Liver (tissue), 9 donors: ENCODE data around the gene ULBP1. TPM values are rescaled to one million over a fixed set of nuclear protein-coding genes. Genes with fewer than 3 reads are reported as not detected.
"Not testable (repeated sequence)": the region's sequence is repeated elsewhere in the genome, so short reads cannot be mapped to it uniquely, and the experiment has no call there.

Experiments
- DNase-seq: peaks from one replicate; pipeline ENCODE4 v3.0.0-alpha.2; 2017; ENCODE audit warnings: low spot score
- H3K27ac ChIP-seq, 2 donors: one replicate each; pipeline ENCODE4 v1.7.0; 2013; ENCODE audit warnings: inconsistent platforms in 2 of 2, low read length in 2 of 2, control low read depth in 1 of 2, low read depth in 1 of 2, mild to moderate bottlenecking in 1 of 2
- H3K27me3 ChIP-seq, 4 donors: one replicate each; pipeline versions ENCODE4 v1.6.1 to v1.7.0; 2013; ENCODE audit warnings: low read length in 3 of 4, inconsistent platforms in 1 of 4, mild to moderate bottlenecking in 1 of 4, moderate library complexity in 1 of 4; ENCODE audit not compliant: control insufficient read depth in 4 of 4, insufficient read depth in 4 of 4
- H3K36me3 ChIP-seq, 4 donors: one replicate each; pipeline versions ENCODE4 v1.6.1 to v1.7.0; 2013; ENCODE audit warnings: low read length in 3 of 4, mild to moderate bottlenecking in 3 of 4, low read depth in 1 of 4, moderate library complexity in 1 of 4; ENCODE audit not compliant: control insufficient read depth in 4 of 4, insufficient read depth in 3 of 4
- H3K4me1 ChIP-seq, 4 donors: one replicate each; pipeline versions ENCODE4 v1.6.1 to v1.7.0; 2013; ENCODE audit warnings: low read length in 3 of 4, mild to moderate bottlenecking in 3 of 4, moderate library complexity in 1 of 4; ENCODE audit not compliant: control insufficient read depth in 4 of 4, insufficient read depth in 4 of 4
- H3K4me3 ChIP-seq, 3 donors: one replicate each; pipeline versions ENCODE4 v1.6.1 to v1.7.0; 2013; ENCODE audit warnings: low read length in 3 of 3, control low read depth in 1 of 3, low read depth in 1 of 3, mild to moderate bottlenecking in 1 of 3
- H3K9ac ChIP-seq, 2 donors: one replicate each; pipeline ENCODE4 v1.7.0; 2013; ENCODE audit warnings: low read length in 2 of 2, mild to moderate bottlenecking in 2 of 2, moderate library complexity in 2 of 2, control low read depth in 1 of 2, low read depth in 1 of 2
- H3K9me3 ChIP-seq, 4 donors: one replicate each; pipeline versions ENCODE4 v1.6.1 to v1.7.0; 2013; ENCODE audit warnings: low read length in 3 of 4; ENCODE audit not compliant: control insufficient read depth in 4 of 4
- FOXA1 ChIP-seq: IDR thresholded peaks from 2 replicates; pipeline ENCODE4 v1.6.1; 2016; ENCODE audit warnings: antibody characterized with exemption
- GABPA ChIP-seq, 2 donors: IDR thresholded peaks in 1 of 2; conservative IDR thresholded peaks in 1 of 2; 2 replicates each; pipeline ENCODE4 v1.6.1; 2016; ENCODE audit warnings: antibody characterized with exemption in 2 of 2, mild to moderate bottlenecking in 1 of 2, moderate library complexity in 1 of 2
- HNF4A ChIP-seq, 2 donors: conservative IDR thresholded peaks; 2 replicates each; pipeline ENCODE4 v1.6.1; 2016; ENCODE audit warnings: antibody characterized with exemption in 2 of 2, mild to moderate bottlenecking in 2 of 2
- HNF4G ChIP-seq: IDR thresholded peaks from 2 replicates; pipeline ENCODE4 v1.6.1; 2016; ENCODE audit warnings: antibody characterized with exemption
- JUND ChIP-seq, 2 donors: IDR thresholded peaks; 2 replicates each; pipeline ENCODE4 v1.6.1; 2016; ENCODE audit warnings: antibody characterized with exemption in 2 of 2
- RAD21 ChIP-seq, 2 donors: IDR thresholded peaks; 2 replicates each; pipeline ENCODE4 v1.6.1; 2016; ENCODE audit warnings: antibody characterized with exemption in 2 of 2, mild to moderate bottlenecking in 2 of 2
- RXRA ChIP-seq, 2 donors: IDR thresholded peaks; 2 replicates each; pipeline ENCODE4 v1.6.1; 2017 to 2018; ENCODE audit warnings: antibody characterized with exemption in 2 of 2, mild to moderate bottlenecking in 1 of 2
- SP1 ChIP-seq: IDR thresholded peaks from 2 replicates; pipeline ENCODE4 v1.6.1; 2018; ENCODE audit warnings: antibody characterized with exemption, mild to moderate bottlenecking
- TAF1 ChIP-seq: conservative IDR thresholded peaks from 2 replicates; pipeline ENCODE4 v1.6.1; 2016; ENCODE audit warnings: antibody characterized with exemption, mild to moderate bottlenecking
- YY1 ChIP-seq: IDR thresholded peaks from 2 replicates; pipeline ENCODE4 v1.6.1; 2016; ENCODE audit warnings: antibody characterized with exemption, mild to moderate bottlenecking
- WGBS: extraction: QIAGEN DNeasy Blood & Tissue Kit; methylation state at CpG from one replicate; pipeline ENCODE4 v1.1.7; 2013; 5-methylcytosine and 5-hydroxymethylcytosine counted together
- polyA plus RNA-seq, 2 donors: library from polyadenylated mRNA; stranded (reverse) in 1 of 2; unstranded in 1 of 2; fragments of 200-250 nt in 1 of 2; fragments of >200 nt in 1 of 2; fragmentation: Nextera tagmentation in 1 of 2; extraction: Ambion mirVana in 1 of 2; gene quantifications; one replicate each; pipeline versions ENCODE4 v1.2.1 to v1.2.3, GENCODE V29; 2013 to 2015
- total RNA-seq, 2 donors: library from RNA; depleted of rRNA; stranded (reverse); fragments of >200 nt; gene quantifications; one replicate each; pipeline ENCODE4 v1.2.3, GENCODE V29; 2014
- TF ChIP-seq, protein P1 (sequence below): IDR thresholded peaks from 2 replicates; pipeline ENCODE4 v1.6.1; 2016; ENCODE audit warnings: antibody characterized with exemption
- TF ChIP-seq, protein P2 (sequence below): IDR thresholded peaks from 2 replicates; pipeline ENCODE4 v1.6.1; 2016; ENCODE audit warnings: antibody characterized with exemption
- TF ChIP-seq, protein P3 (sequence below): fragments of 150-350 bp; IDR thresholded peaks from 2 replicates; pipeline ENCODE4 v1.5.1; 2017; ENCODE audit warnings: improper control_type of control experiment, low read depth, low read length; ENCODE audit not compliant: missing input control
- TF ChIP-seq, protein P4 (sequence below): IDR thresholded peaks from 2 replicates; pipeline ENCODE4 v1.6.1; 2016; ENCODE audit warnings: antibody characterized with exemption
- donor health status: healthy.
- donor health status: healthy.
- donor health status: healthy.
- donor health status: healthy.
- donor health status: healthy.

ULBP1 gene
- total and polyA plus RNA-seq, 4 donors, result under 0.01 to 0.05 (median 0.03) TPM; not detected in 1

DNA sequence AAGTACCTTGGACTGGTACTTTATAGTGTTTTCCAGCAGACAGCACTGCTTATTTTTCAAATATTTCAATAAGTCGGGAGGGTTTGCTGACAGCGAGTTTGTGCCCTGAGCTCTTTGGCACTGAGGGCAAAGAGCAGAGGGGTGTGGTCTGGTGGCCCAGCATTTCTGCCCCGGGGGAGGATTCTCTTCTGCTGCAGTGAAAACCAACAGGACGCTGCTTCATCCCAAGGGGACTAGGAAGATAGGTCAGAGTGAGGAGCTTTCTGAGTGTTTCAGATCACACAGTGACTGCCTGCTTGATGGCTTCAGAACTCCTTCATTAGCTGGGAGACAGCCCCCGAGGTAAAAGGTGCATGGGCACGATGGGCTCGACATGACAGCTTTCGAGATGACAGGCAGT is 13.3 kb upstream of the ULBP1 start:
- DNase-seq, result no peak
- peaks cover 0 to 15% (median 5%) of the 10 kb centered on the region in 4 donors for H3K27me3 ChIP-seq
- no peak overlapping the region for H3K27ac ChIP-seq
- H3K4me1 ChIP-seq, result peaks cover 0 to 8% (median 3%) of the 10 kb centered on the region in 4 donors
- WGBS, result 33% methylated on average over 8 of the region's 8 CpGs
- H3K36me3 ChIP-seq, result no peaks in the 10 kb centered on the region
- H3K9me3 ChIP-seq, result no peaks in the 10 kb centered on the region
- TF ChIP-seq SP1, result peak; percentile 60
- peak; percentile 59 to 70 for TF ChIP-seq RXRA (IDR thresholded peaks at IDR 0.05)
- TF ChIP-seq GABPA (IDR thresholded peaks at IDR 0.05 in 1 of 2, conservative IDR thresholded peaks at IDR 0.05 in 1 of 2), result no peak
- peak; percentile 63 for TF ChIP-seq HNF4G
- peak; percentile 92 to 95 for TF ChIP-seq HNF4A (conservative IDR thresholded peaks at IDR 0.05)
- no peak overlapping the region for H3K4me3 ChIP-seq
- no peak overlapping the region for H3K9ac ChIP-seq

DNA sequence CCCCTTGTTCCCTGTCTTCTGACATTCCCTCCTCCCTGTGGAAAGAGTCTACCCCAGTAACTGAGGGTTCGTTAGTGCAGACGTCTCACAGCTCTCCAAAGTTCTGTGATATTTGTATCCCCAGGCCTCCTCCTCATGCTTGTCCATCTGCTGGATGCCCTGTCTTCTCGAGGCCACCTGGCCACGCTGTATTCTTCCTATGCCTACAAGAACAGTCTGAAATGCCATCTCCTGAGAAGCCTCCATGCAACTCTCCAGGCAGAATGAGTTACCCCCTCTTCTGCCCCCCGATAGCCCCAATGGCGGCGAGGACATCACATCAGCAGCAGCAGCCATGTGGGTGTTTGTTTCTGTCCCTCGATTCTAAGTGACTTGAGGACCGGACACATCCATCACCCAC is 12.6 kb upstream of the ULBP1 start:
- WGBS, result 81% methylated on average over 9 of the region's 9 CpGs
- Histone ChIP-seq H3K36me3 (no peaks in the 10 kb centered on the region), H3K27me3 (peaks cover 0 to 20% (median 5%) of the 10 kb centered on the region in 4 donors), H3K27ac (no peak overlapping the region), H3K4me3 (no peak overlapping the region), H3K9me3 (no peaks in the 10 kb centered on the region), H3K4me1 (peaks cover 0 to 8% (median 3%) of the 10 kb centered on the region in 4 donors), H3K9ac (no peak overlapping the region)
- TF ChIP-seq, protein P1, sequence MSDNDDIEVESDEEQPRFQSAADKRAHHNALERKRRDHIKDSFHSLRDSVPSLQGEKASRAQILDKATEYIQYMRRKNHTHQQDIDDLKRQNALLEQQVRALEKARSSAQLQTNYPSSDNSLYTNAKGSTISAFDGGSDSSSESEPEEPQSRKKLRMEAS, result no peak
- no peak for TF ChIP-seq RAD21 (IDR thresholded peaks at IDR 0.05)
- no peak for TF ChIP-seq YY1
- no peak for TF ChIP-seq FOXA1
- TF ChIP-seq RXRA (IDR thresholded peaks at IDR 0.05), result no peak
- TF ChIP-seq, protein P2, sequence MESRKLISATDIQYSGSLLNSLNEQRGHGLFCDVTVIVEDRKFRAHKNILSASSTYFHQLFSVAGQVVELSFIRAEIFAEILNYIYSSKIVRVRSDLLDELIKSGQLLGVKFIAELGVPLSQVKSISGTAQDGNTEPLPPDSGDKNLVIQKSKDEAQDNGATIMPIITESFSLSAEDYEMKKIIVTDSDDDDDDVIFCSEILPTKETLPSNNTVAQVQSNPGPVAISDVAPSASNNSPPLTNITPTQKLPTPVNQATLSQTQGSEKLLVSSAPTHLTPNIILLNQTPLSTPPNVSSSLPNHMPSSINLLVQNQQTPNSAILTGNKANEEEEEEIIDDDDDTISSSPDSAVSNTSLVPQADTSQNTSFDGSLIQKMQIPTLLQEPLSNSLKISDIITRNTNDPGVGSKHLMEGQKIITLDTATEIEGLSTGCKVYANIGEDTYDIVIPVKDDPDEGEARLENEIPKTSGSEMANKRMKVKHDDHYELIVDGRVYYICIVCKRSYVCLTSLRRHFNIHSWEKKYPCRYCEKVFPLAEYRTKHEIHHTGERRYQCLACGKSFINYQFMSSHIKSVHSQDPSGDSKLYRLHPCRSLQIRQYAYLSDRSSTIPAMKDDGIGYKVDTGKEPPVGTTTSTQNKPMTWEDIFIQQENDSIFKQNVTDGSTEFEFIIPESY, result no peak
- no peak for TF ChIP-seq JUND (IDR thresholded peaks at IDR 0.05)
- DNase-seq, result no peak

DNA sequence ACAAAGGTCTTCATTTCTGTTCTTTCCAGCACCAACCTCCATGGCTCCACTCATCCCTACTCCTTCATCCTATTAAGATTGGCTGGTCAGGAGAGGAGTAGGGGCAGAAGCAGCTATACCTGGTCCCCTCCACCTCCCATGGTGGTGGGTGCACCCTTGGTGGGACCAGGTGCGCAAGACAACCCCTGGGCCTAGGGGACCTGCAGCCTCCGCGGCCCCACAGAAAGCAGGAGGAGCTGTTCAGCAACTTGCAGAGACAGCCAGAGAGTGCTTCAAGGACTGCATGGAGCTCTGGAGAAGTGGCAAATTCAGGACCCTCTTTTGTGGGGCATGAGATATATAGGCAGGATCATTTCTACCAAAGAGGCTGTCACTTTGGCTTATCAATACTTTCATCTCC is 12.1 kb upstream of the ULBP1 start:
- no peak for DNase-seq
- Histone ChIP-seq H3K9me3 (no peaks in the 10 kb centered on the region), H3K4me1 (peaks cover 0 to 8% (median 3%) of the 10 kb centered on the region in 4 donors), H3K27ac (no peak overlapping the region), H3K27me3 (peaks cover 0 to 22% (median 5%) of the 10 kb centered on the region in 4 donors), H3K9ac (no peak overlapping the region), H3K4me3 (no peak overlapping the region), H3K36me3 (no peaks in the 10 kb centered on the region)
- WGBS, result 85% methylated on average over 3 of the region's 3 CpGs
- TF ChIP-seq HNF4A (conservative IDR thresholded peaks at IDR 0.05) (no peak), YY1 (no peak), FOXA1 (no peak), TAF1 (no peak), JUND (IDR thresholded peaks at IDR 0.05) (no peak), SP1 (no peak), RAD21 (IDR thresholded peaks at IDR 0.05) (no peak), GABPA (IDR thresholded peaks at IDR 0.05 in 1 of 2, conservative IDR thresholded peaks at IDR 0.05 in 1 of 2) (no peak)
- TF ChIP-seq, protein P3, sequence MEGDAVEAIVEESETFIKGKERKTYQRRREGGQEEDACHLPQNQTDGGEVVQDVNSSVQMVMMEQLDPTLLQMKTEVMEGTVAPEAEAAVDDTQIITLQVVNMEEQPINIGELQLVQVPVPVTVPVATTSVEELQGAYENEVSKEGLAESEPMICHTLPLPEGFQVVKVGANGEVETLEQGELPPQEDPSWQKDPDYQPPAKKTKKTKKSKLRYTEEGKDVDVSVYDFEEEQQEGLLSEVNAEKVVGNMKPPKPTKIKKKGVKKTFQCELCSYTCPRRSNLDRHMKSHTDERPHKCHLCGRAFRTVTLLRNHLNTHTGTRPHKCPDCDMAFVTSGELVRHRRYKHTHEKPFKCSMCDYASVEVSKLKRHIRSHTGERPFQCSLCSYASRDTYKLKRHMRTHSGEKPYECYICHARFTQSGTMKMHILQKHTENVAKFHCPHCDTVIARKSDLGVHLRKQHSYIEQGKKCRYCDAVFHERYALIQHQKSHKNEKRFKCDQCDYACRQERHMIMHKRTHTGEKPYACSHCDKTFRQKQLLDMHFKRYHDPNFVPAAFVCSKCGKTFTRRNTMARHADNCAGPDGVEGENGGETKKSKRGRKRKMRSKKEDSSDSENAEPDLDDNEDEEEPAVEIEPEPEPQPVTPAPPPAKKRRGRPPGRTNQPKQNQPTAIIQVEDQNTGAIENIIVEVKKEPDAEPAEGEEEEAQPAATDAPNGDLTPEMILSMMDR, result no peak
- TF ChIP-seq, protein P4, sequence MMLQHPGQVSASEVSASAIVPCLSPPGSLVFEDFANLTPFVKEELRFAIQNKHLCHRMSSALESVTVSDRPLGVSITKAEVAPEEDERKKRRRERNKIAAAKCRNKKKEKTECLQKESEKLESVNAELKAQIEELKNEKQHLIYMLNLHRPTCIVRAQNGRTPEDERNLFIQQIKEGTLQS, result no peak
- TF ChIP-seq, protein P1, result no peak

DNA sequence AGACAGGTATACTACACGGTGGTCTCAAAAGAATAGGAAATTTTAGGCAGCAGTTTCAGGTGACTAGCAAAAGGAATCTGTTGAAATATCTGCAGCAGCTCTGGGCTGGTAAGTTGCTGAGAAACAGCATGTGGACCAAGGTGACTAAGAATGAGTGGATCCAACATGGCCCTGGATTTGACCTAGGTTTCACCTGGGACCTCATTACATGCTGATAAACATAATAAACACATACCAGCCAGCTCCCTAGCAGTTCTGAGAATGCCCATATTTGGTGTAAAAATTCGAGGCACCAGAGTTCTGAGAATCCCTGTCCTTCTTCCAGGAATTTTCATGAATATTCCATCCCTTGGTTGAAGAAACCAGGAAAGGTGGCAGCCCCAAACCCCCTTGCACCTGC is 10.4 kb upstream of the ULBP1 start:
- WGBS, result 28% methylated on average over 2 of the region's 2 CpGs
- not testable (repeated sequence) for H3K4me1 ChIP-seq, H3K9ac ChIP-seq, DNase-seq, H3K4me3 ChIP-seq, H3K9me3 ChIP-seq, H3K36me3 ChIP-seq, H3K27ac ChIP-seq
- peaks cover 0 to 25% (median 5%) of the 10 kb centered on the region in 4 donors for H3K27me3 ChIP-seq

DNA sequence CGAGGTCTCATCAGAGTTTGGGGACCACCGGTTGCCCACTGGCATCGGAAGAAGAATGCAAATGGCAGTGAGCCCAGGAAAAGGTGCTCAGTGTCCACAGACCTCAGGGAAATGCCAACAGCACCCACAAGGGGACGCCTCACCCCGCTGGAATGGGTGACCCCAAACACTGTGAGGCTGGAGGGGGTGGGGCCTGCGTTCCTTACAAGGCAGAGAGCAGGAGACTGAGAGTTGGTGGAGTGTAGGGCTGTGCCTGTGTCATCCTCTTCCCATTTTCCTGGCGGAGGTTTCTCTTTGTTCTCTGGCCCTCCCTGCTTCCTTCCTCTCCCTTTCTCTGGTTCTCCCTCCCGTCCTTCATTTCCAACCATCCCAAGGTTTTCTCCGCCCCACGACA is 9.8 kb upstream of the ULBP1 start:
- WGBS, result 17% methylated on average over 5 of the region's 10 CpGs
- H3K36me3 ChIP-seq, H3K4me1 ChIP-seq, H3K9me3 ChIP-seq, H3K9ac ChIP-seq, H3K27ac ChIP-seq, H3K4me3 ChIP-seq, DNase-seq: not testable (repeated sequence)
- peaks cover 0 to 25% (median 5%) of the 10 kb centered on the region in 4 donors for H3K27me3 ChIP-seq
